ENCODE measurements around the gene GOLGA7B. TPM values are rescaled to one million over a fixed set of nuclear protein-coding genes. Genes with fewer than 3 reads are reported as not detected.
A peak's percentile ranks its signal among the peaks of the same experiment; 100 is the strongest.

GOLGA7B gene
- total RNA-seq, 1 donor from 2014 or later: 0.05 TPM

DNA sequence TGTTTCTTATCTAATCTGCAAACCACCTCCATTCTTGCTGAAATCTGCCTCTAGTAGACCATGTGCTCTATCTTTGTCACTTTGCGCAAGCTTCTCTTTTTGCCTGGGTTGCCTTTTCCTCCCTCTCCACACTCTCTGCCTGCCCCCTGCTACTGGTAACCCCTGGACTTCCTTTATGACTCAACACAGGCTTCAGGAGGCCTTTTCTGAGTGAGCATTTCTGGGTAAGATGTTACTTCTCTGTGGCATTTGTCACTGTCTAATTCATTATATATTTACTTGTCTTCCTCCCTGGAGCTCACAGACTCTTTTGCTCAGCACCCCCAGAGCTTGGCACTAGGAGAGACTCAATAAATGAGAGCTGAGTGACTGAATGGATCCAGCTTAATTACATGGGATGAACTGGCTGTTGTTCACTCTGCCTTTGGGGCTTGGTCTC lies 8.4 kb downstream of the GOLGA7B start:
- peaks cover 24% of the 10 kb centered on the region for H3K27me3 Mint-ChIP-seq (ENCODE audit: unreplicated experiment)
- H3K9me3 Mint-ChIP-seq (ENCODE audit: unreplicated experiment): no peaks in the 10 kb centered on the region
- peaks cover 13% of the 10 kb centered on the region for H3K4me1 Mint-ChIP-seq (ENCODE audit: unreplicated experiment)
- TF ChIP-seq, protein P1, sequence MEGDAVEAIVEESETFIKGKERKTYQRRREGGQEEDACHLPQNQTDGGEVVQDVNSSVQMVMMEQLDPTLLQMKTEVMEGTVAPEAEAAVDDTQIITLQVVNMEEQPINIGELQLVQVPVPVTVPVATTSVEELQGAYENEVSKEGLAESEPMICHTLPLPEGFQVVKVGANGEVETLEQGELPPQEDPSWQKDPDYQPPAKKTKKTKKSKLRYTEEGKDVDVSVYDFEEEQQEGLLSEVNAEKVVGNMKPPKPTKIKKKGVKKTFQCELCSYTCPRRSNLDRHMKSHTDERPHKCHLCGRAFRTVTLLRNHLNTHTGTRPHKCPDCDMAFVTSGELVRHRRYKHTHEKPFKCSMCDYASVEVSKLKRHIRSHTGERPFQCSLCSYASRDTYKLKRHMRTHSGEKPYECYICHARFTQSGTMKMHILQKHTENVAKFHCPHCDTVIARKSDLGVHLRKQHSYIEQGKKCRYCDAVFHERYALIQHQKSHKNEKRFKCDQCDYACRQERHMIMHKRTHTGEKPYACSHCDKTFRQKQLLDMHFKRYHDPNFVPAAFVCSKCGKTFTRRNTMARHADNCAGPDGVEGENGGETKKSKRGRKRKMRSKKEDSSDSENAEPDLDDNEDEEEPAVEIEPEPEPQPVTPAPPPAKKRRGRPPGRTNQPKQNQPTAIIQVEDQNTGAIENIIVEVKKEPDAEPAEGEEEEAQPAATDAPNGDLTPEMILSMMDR (IDR thresholded peaks at IDR 0.05): no peak
- no peak for DNase-seq (ENCODE audit: extremely low spot score, unreplicated experiment)
- H3K36me3 Mint-ChIP-seq (ENCODE audit: unreplicated experiment): no peaks in the 10 kb centered on the region
- no peak overlapping the region for H3K4me3 Mint-ChIP-seq (ENCODE audit: unreplicated experiment)
- no peak overlapping the region for H3K27ac Mint-ChIP-seq (ENCODE audit: unreplicated experiment)

DNA sequence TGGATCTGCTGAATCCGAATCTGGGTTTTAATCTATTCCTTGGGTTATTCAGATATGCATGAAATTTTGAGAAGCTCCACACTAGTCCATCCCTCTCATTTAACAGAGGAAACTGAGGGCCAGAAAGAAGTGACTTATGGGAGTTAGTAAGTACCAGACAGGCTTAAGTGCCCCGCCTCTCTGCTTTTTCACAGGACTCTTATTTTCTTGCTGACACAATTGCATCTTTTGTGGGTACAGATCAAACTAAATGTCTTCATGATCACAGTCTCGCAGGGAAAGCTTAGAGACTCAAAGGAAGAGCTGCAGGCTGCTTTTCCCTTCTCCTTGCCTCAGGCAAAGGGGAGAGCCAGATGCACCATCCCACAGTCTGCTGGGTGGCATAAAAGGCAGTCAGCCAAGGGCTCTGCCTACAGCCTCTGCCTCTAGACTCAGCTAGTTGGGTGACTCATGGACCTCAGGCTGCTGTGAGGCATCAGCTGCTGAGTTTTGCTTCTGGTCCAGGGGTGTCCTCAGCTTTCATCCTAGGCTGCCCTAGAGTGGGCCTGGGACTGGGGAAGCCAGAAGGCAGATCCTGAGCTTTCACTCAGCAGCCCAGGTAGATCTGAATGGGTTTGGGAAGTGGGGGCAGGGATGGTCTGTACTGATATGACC lies 11.6 kb downstream of the GOLGA7B start:
- Mint-ChIP-seq H3K4me1 (ENCODE audit: unreplicated experiment) (peaks cover 13% of the 10 kb centered on the region), H3K9me3 (ENCODE audit: unreplicated experiment) (no peaks in the 10 kb centered on the region), H3K36me3 (ENCODE audit: unreplicated experiment) (no peaks in the 10 kb centered on the region), H3K4me3 (ENCODE audit: unreplicated experiment) (no peak overlapping the region), H3K27me3 (ENCODE audit: unreplicated experiment) (peaks cover 20% of the 10 kb centered on the region), H3K27ac (ENCODE audit: unreplicated experiment) (peak overlapping the region; percentile 55)
- TF ChIP-seq, protein P1 (IDR thresholded peaks at IDR 0.05): no peak
- DNase-seq (ENCODE audit: extremely low spot score, unreplicated experiment): no peak

DNA sequence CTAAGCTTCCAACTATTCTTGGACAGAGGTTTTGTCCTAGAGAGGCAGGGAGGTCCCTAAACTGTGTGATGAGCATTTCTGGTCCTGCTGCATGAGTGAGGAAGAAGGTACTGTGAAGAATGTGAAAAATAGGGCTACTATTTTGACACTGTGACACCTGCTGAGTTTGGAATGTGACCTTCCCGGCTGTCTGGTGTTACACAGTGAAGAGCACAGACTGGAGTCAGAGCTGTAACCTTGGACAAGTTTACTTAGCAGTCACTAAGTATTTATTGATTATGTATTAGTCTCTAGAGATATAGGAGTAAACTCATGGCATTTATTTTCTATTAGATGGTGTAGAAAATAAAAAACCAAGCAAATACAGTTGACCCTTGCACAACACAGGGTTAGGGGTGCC lies 12.3 kb downstream of the GOLGA7B start:
- Mint-ChIP-seq H3K36me3 (ENCODE audit: unreplicated experiment) (no peaks in the 10 kb centered on the region), H3K4me3 (ENCODE audit: unreplicated experiment) (no peak overlapping the region), H3K27ac (ENCODE audit: unreplicated experiment) (no peak overlapping the region), H3K27me3 (ENCODE audit: unreplicated experiment) (peaks cover 13% of the 10 kb centered on the region), H3K9me3 (ENCODE audit: unreplicated experiment) (no peaks in the 10 kb centered on the region), H3K4me1 (ENCODE audit: unreplicated experiment) (peaks cover 13% of the 10 kb centered on the region)
- TF ChIP-seq, protein P1 (IDR thresholded peaks at IDR 0.05): no peak
- no peak for DNase-seq (ENCODE audit: extremely low spot score, unreplicated experiment)

- Mint-ChIP-seq H3K27ac (ENCODE audit: unreplicated experiment) (no peak overlapping the region), H3K9me3 (ENCODE audit: unreplicated experiment) (no peaks in the 10 kb centered on the region), H3K36me3 (ENCODE audit: unreplicated experiment) (no peaks in the 10 kb centered on the region), H3K4me1 (ENCODE audit: unreplicated experiment) (peaks cover 17% of the 10 kb centered on the region), H3K27me3 (ENCODE audit: unreplicated experiment) (peaks cover 5% of the 10 kb centered on the region), H3K4me3 (ENCODE audit: unreplicated experiment) (no peak overlapping the region)
- TF ChIP-seq, protein P1 (IDR thresholded peaks at IDR 0.05): no peak
- no peak for DNase-seq (ENCODE audit: extremely low spot score, unreplicated experiment)
Observed at GRCh38 chr10:97863808-97864207, 14.2 kb downstream of the GOLGA7B start.

DNA sequence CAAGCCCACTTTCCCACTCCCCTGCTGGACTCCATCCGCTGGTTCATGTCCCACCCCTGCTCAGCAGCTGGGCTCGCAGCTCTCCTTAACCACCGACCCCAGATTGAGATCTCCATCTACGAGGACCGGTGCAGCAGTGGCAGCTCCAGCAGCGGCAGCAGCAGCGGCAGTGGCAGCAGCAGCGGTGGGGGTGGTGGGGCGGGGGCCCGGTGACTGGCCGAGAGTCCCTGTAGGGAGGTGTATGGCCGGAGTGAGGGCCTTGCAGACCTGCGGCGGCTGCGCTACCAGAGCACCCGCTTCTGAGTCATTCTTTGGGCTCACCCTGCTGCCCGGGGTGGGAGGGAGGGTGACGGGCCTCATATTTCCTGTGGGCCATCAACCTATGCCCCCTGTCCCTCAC lies 15.8 kb downstream of the GOLGA7B start:
- H3K36me3 Mint-ChIP-seq (ENCODE audit: unreplicated experiment): no peaks in the 10 kb centered on the region
- H3K27ac Mint-ChIP-seq (ENCODE audit: unreplicated experiment): no peak overlapping the region
- H3K9me3 Mint-ChIP-seq (ENCODE audit: unreplicated experiment): no peaks in the 10 kb centered on the region
- TF ChIP-seq, protein P1 (IDR thresholded peaks at IDR 0.05): no peak
- DNase-seq (ENCODE audit: extremely low spot score, unreplicated experiment): no peak
- H3K4me1 Mint-ChIP-seq (ENCODE audit: unreplicated experiment): peaks cover 27% of the 10 kb centered on the region
- no peak overlapping the region for H3K4me3 Mint-ChIP-seq (ENCODE audit: unreplicated experiment)
- peaks cover 11% of the 10 kb centered on the region for H3K27me3 Mint-ChIP-seq (ENCODE audit: unreplicated experiment)

Measured in osteocyte (in vitro differentiated cells).